Stimulated activated CD8-positive, alpha-beta memory T cell treated with anti-CD3 and anti-CD28 coated beads, Interleukin-7, amount 100 ng/mL, for 4 hours (primary cell): ENCODE measurements around the gene MITD1.
"Not testable (repeated sequence)": the region's sequence is repeated elsewhere in the genome, so short reads cannot be mapped to it uniquely, and the experiment has no call there.

Experiments used
- DNase-seq, 2 donors: peaks; one replicate each; pipeline ENCODE4 v3.0.0-alpha.2; 2020; ENCODE audit warnings: low read depth in 2 of 2

Gene MITD1

DNA sequence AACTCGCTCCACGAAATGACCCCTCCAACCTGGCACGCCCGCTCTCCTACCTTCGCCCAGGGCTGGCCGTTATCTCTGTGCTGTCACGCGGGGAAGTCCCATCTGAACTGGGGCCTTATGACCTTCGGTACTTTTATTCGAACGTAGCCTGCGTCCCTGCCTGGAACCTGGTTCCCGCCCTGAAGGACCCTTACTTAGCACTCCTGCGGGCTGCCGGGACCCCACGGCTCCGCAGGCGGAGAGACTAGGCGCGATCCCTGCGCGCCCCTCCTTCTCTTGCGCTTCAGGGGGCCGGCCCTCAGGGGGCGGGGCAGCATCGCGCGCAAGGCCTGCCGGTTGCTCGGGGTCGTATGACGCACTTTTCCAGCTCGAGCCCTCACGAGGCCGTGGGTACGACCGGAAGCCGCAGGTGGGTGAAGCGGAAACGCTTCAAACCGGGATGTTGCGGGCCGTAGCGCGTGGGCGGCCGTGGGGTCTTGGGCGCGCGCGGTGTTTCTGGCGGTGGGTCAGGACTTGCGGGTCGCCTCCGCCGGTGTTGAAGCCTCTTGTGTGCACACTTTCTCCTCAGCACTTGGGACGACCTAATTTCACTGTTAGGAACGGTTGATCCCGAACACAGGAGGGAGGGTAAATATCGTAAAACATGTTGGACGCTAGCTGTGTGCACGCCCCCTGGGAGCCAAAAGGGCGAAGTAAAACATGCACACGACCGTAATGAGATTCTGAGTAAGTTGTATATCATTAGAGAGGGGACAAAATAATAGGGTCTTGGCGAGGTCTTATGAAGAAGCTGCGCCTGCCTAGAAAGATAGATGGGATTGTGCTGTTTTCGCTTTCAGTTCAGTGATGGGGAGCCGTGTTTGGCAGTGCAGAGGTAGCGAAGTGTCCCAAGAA, 26.0 kb downstream of the MITD1 start, which contains the start of the genes LIPT1 and TSGA10:
Gene LIPT1 (plus strand): TSS at position 325 of the 894 bp plus-strand sequence. CDS start 6,991 bp downstream, outside the sequence.
Gene TSGA10 (minus strand): TSS at position 300 of the 894 bp plus-strand sequence. CDS start 45,503 bp downstream, outside the sequence.
- DNase-seq, result peak; percentile 88 to 93

GRCh38 chr2:99153921-99154604, 26.8 kb downstream of the MITD1 start:
- no peak for DNase-seq

- no peak for DNase-seq
Measured at GRCh38 chr2:99152199-99152895, 28.5 kb downstream of the MITD1 start.

- no peak for DNase-seq
Measured at GRCh38 chr2:99150706-99151105, 30.2 kb downstream of the MITD1 start.

- DNase-seq, result peak; percentile 95 to 98
Measured at GRCh38 chr2:99141110-99142108, 39.4 kb downstream of the MITD1 start, which contains the start of gene C2orf15. Gene C2orf15, plus strand, starts transcription at chr2:99141707. Its CDS starts 8,852 bp downstream, at chr2:99150559.

DNA sequence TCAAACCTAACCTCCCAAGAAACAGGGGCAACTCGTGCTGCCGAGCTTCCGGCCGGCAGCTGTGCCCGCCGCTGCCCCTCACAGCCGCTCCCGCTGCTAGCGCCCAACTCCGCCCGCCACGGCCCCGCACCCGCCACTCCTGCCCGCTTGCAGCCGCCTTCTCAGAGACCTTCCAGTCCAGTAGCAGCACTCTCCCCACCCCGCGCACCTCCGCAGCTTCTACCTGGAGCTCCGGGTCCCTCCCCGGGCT, 40.1 kb downstream of the MITD1 start:
- no peak for DNase-seq

DNA sequence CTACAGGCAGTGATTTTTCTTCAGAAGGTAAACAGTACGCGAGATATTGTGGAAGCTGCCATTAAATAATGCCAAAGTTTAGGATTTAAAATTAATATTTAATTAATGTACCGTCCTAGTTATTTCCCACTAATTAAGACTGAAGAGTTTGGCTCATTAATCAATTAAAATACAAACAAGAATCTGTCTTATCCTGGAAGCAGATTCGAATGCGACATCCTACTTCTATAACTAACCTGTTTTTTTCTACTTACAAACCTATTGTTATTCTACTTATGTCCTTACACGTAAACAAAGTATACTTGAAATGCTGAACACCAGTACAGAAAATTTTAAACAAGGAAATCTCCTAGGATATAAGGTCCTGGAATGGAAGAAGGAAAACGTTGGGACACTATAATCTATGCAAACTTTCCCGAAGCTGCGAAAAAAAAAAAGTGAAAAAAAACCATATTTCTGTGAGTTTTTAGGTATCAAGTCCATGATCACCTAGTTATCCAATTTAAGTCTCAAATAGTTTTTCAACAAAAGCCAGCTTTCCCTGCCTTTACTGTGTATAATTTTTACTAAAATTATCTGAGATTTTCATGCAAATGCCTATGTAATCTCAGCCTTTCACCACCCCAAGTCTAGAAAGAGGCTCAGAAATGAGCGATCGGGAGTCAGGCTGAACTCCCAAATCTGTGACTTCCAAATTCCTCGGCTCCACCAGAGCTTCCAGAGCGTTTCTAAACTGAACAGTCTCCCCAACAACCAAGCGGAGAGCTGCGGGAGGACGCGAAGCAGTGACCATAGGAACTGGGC, 40.6 kb downstream of the MITD1 start:
- no peak for DNase-seq

DNA sequence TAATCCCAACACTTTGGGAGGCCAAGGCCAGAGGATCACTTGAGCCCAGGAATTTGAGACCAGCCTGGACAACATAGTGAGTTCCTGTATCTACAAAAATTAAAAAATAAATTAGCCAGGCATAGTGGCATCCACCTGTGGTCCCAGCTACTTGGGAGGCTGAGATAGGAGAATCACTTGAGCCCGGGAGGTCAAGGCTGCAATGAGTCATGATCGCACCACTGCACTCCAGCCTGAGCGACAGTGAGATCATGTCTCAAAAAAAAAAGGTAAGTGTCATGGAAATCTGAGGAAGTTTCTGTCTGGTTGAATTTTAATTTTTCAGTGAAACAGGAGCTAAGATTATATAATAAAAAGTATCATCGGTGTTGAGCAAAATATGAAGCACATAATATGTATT, 41.9 kb downstream of the MITD1 start:
- no peak for DNase-seq

DNA sequence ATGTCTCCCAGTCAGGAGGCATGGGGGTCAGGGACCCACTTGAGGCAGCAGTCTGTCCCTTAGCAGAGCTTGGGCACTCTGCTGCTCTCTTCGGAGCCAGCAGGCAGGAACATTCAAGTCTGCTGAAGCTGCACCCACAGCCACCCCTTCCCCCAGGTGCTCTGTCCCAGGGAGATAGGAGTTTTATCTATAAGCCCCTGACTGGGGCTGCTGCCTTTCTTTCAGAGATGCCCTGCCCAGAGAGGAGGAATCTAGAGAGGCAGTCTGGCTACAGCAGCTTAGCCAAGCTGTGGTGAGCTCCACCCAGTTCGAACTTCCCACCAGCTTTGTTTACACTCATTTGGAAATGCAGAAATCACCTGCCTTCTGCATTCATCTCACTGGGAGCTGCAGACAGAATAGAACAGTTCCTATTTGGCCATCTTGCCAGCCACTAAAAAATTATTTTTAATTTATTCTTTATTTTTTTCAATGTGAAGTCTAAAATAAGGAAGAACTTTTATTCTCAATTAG, 45.8 kb downstream of the MITD1 start:
- not testable (repeated sequence) for DNase-seq

DNA sequence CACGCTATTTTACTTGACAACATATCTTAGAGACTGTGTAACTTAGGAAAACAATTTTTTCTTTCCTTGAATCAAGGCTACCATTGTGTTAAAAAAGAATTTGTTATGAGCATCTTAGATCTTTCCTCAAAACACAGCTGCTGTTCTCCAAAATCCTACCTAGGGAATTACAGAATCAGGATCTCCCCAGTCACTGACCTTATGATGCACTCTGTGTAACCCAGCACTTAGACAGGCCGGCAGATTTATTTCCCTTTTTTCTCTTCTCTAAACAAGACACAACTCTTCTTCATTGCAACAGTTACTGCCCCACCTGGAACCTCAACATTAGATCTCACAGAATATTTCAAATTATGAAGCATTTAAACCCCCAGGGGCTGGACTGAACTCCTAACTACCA, 52.9 kb downstream of the MITD1 start:
- DNase-seq, result no peak
